ENCODE results near the gene MARCHF9.

GRCh38 chr12:57783861-57784260 lies 29.0 kb downstream of the MARCHF9 start:
- TF ChIP-seq EZH2phosphoT487 (IDR thresholded peaks at IDR 0.05; ENCODE audit: insufficient read depth, low read depth) (no peak), EZH2 (IDR thresholded peaks at IDR 0.05; ENCODE audit: insufficient read depth, poor library complexity, severe bottlenecking) (no peak)
